Measurements from ENCODE around the gene MPST. TPM values are rescaled to one million over a fixed set of nuclear protein-coding genes. Genes with fewer than 3 reads are reported as not detected.

The MPST gene
- total RNA-seq, 1 donor from 2014 or later = 58.8 TPM

DNA sequence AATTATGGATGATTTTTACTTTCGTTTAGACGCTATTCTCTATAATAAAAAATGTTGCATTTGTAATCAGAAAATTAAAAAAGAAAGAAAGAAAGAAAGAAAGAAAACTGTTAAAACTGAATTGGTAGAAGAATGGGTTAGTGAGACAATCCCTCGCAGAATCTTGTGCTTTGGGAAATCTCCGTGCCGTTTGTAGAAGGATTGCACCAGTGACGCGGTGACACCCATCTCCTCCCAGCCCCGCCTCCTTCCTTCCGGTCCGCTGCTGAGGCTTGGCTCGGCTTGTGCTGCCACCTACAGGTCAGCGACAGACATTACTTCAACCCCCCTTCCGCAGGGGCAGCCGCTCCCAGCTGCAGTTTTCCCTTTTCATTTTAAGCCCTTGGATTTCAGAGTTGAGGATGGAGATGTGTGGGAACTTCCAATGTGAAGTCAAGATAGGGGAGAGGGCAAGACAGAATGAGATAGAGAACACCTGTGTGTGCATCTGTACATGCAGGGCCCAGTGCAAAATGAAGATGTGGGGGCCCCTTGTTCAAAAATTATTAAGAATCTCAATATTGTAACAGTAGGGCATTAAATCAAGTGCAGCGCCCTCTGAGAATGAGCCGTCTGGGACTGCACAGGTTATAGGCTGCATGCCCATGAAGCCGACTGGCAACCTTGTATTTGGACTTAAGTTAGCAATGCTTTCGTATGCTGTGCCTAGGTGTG is 41.4 kb upstream of the MPST start:
- Mint-ChIP-seq H3K36me3 (ENCODE audit: unreplicated experiment) (no peaks in the 10 kb centered on the region), H3K4me3 (ENCODE audit: unreplicated experiment) (peak overlapping the region; percentile 89), H3K4me1 (ENCODE audit: low read depth, unreplicated experiment) (peaks cover 7% of the 10 kb centered on the region), H3K27ac (ENCODE audit: unreplicated experiment) (no peak overlapping the region), H3K27me3 (ENCODE audit: unreplicated experiment) (no peaks in the 10 kb centered on the region), H3K9me3 (ENCODE audit: unreplicated experiment) (peaks cover 3% of the 10 kb centered on the region)
- DNase-seq = peak; percentile 93
- TF ChIP-seq, protein P1, sequence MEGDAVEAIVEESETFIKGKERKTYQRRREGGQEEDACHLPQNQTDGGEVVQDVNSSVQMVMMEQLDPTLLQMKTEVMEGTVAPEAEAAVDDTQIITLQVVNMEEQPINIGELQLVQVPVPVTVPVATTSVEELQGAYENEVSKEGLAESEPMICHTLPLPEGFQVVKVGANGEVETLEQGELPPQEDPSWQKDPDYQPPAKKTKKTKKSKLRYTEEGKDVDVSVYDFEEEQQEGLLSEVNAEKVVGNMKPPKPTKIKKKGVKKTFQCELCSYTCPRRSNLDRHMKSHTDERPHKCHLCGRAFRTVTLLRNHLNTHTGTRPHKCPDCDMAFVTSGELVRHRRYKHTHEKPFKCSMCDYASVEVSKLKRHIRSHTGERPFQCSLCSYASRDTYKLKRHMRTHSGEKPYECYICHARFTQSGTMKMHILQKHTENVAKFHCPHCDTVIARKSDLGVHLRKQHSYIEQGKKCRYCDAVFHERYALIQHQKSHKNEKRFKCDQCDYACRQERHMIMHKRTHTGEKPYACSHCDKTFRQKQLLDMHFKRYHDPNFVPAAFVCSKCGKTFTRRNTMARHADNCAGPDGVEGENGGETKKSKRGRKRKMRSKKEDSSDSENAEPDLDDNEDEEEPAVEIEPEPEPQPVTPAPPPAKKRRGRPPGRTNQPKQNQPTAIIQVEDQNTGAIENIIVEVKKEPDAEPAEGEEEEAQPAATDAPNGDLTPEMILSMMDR (IDR thresholded peaks at IDR 0.05; ENCODE audit: partially characterized antibody, unreplicated experiment) = peak; percentile 91

DNA sequence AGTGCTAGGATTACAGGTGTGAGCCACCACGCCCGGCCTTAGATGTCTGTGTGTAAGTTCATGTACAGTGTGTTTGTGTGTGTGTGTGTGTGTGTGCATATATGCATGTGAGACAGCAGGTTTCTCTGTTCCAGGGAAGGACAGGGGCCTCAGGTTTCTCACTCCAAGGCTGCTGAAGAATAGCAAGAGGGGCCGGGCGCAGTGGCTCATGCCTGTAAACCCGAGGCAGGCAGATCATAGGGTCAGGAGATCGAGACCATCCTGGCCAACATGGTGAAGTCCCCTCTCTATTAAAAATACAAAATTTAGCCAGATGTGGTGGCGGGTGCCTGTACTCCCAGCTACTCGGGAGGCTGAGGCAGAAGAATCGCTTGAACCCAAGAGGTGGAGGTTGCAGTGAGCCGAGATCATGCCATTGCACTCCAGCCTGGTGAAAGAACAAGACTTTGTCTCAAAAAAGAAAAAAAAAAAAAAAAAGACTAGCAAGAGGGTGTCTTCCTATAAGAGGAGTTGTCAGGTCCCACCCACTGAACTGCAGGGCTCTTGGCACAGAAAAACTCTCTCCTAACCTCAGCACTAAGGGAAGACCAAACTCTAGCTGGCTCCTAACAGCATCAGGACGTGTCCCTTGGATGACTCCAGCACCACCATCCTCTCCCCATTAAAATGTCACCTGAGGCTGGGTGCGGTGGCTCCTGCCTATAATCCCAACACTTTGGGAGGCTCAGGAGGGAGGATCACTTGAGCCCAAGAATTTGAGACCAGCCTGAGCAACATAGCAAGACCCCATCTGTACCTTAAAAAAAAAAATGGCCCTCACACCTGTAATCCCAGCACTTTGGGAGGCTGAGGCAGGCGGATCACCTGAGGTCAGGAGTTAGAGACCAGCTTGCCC is 40.3 kb upstream of the MPST start:
- TF ChIP-seq, protein P1 (IDR thresholded peaks at IDR 0.05; ENCODE audit: partially characterized antibody, unreplicated experiment) = no peak
- H3K4me3 Mint-ChIP-seq (ENCODE audit: unreplicated experiment) = no peak overlapping the region
- H3K36me3 Mint-ChIP-seq (ENCODE audit: unreplicated experiment) = no peaks in the 10 kb centered on the region
- H3K9me3 Mint-ChIP-seq (ENCODE audit: unreplicated experiment) = peaks cover 3% of the 10 kb centered on the region
- no peak for DNase-seq
- H3K4me1 Mint-ChIP-seq (ENCODE audit: low read depth, unreplicated experiment) = peaks cover 7% of the 10 kb centered on the region
- no peaks in the 10 kb centered on the region for H3K27me3 Mint-ChIP-seq (ENCODE audit: unreplicated experiment)
- H3K27ac Mint-ChIP-seq (ENCODE audit: unreplicated experiment) = no peak overlapping the region

DNA sequence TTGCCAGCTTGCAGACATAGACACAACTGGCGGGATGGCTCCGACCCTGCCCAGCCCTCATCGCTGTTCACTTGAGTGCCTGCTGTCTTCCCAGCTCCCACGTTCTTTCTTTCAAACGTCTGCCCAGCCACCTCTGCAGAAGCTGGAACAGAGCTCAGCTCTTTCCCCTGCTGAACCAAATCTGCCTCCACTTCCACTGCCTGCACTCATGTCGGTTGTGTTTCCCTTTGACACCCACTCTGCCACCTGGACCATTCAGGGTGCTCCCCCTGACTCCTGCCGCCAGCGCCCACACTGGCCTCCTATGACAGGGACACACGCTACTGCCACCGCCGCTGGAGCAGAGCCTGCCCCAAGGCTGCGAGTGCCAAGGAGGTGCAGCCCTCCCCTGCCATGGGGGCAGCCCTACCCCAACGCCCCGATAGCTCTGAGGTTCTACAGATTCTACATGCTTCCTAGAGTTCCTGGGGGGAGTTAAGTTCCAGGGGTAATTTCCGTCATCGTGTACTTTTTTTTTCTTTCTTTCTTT is 38.2 kb upstream of the MPST start:
- no peaks in the 10 kb centered on the region for H3K27me3 Mint-ChIP-seq (ENCODE audit: unreplicated experiment)
- H3K36me3 Mint-ChIP-seq (ENCODE audit: unreplicated experiment) = peaks cover 11% of the 10 kb centered on the region
- no peak overlapping the region for H3K4me3 Mint-ChIP-seq (ENCODE audit: unreplicated experiment)
- peaks cover 10% of the 10 kb centered on the region for H3K9me3 Mint-ChIP-seq (ENCODE audit: unreplicated experiment)
- H3K4me1 Mint-ChIP-seq (ENCODE audit: low read depth, unreplicated experiment) = peaks cover 7% of the 10 kb centered on the region
- DNase-seq = no peak
- TF ChIP-seq, protein P1 (IDR thresholded peaks at IDR 0.05; ENCODE audit: partially characterized antibody, unreplicated experiment) = no peak
- H3K27ac Mint-ChIP-seq (ENCODE audit: unreplicated experiment) = peak overlapping the region; percentile 49

DNA sequence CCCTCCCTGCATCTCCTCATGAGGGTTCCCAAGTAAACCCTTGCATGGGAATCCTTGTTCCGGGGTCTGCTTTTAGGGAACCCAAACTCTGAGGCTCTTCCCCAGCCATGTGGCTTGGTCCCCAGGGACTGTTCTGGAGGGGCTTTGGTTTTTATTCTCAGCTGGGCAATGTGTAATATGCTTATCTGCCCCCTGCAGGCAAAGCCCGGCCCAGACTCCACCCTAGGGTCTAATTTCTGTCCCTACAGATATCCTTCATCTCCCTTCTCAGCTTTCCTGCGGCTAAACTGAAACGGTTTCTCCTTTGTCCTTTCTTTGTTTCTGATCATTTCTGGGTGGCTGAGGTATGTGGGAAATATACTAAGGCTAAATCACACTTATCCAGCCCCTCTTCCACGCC is 37.4 kb upstream of the MPST start:
- no peak for DNase-seq
- Mint-ChIP-seq H3K4me1 (ENCODE audit: low read depth, unreplicated experiment) (peaks cover 7% of the 10 kb centered on the region), H3K27me3 (ENCODE audit: unreplicated experiment) (no peaks in the 10 kb centered on the region), H3K4me3 (ENCODE audit: unreplicated experiment) (no peak overlapping the region), H3K36me3 (ENCODE audit: unreplicated experiment) (peaks cover 13% of the 10 kb centered on the region), H3K9me3 (ENCODE audit: unreplicated experiment) (peaks cover 10% of the 10 kb centered on the region), H3K27ac (ENCODE audit: unreplicated experiment) (no peak overlapping the region)
- TF ChIP-seq, protein P1 (IDR thresholded peaks at IDR 0.05; ENCODE audit: partially characterized antibody, unreplicated experiment) = peak; percentile 18
